HG02798 (cell line): ENCODE results near the gene NSUN4.

ENCODE experiments used
- ATAC-seq: cut with Tn5 transposase; IDR thresholded peaks from one replicate; pipeline ENCODE4 v1.9.1; 2021; ENCODE audit warnings: mild to moderate bottlenecking; ENCODE audit not compliant: unreplicated experiment, poor library complexity

Gene NSUN4

GRCh38 chr1:46404482-46405196 lies 64.0 kb downstream of the NSUN4 start:
- no peak for ATAC-seq

DNA sequence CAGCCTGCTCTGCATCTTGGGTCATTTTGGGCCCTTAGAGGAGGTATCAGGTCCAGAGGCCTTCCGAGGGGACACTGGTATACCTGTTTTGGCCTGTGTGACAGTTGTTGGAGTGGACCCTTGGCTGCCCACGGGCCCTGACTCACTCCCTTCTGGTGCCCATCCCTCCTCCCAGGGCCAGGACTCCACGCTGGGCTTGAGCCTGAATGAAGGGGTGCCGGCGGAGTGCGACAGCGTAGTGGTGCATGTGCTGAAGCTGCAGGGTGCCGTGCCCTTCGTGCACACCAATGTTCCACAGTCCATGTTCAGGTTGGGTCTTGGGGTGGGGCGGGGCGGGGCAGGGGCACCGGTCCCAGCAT lies 64.6 kb downstream of the NSUN4 start:
- no peak for ATAC-seq

DNA sequence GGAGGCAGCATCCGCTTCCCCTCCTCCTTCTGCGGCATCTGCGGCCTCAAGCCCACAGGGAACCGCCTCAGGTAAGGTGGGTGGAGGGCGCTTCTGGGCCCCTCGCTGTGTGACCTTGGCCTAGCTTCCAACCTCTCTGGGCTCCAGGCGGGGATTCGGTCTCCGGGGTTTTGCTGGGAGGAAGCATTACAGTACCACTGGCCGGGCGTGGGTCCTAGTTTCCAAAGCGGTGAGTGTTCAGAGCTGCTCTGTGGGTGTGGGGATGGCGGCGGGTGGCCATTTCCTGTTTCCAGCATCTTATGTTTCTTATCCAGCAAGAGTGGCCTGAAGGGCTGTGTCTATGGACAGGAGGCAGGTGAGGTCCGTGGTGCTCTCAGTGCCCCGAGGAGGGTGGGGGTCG lies 65.1 kb downstream of the NSUN4 start:
- no peak for ATAC-seq

DNA sequence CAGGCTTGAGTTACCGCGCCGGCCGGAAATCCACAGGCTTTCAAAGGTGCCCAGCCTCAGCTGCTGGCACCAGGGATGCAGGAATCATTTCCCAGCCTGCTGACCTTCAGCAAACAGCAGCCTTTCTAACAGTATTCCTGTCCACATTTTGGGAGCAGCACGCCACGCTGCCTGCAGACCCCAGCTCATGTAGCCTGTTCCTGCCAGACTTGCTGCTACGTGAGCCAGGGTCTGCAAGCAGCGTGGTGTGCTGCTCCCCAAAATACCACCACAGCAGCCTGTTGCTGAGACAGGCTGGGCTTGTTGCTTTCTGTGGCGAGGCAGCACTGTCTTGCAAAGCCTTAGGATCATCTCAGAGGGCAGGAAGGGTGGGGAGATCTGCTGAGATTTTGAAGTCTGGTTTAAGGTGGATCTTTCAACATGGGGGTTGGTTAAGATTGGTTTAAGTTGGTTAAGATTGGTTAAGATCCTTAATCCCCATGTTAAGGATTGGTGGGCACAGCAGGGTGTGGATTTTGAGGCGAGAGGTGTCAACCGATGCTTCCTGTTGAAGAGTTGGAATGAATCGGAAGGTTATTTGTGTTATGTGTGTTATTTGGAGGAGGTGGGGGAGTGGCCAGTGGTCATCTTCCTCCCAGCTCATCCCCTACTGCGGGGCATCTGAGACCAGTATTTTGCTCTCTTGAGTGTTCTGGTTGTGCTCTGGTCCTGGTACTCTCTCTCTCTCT lies 66.4 kb downstream of the NSUN4 start:
- no peak for ATAC-seq

- ATAC-seq, result no peak
Measured at GRCh38 chr1:46407636-46408035, 67.0 kb downstream of the NSUN4 start.

GRCh38 chr1:46408356-46409062 lies 67.9 kb downstream of the NSUN4 start:
- ATAC-seq, result no peak

- no peak for ATAC-seq
Measured at GRCh38 chr1:46409063-46409372, 68.4 kb downstream of the NSUN4 start.

GRCh38 chr1:46410156-46411009 lies 69.8 kb downstream of the NSUN4 start:
- no peak for ATAC-seq

- ATAC-seq, result no peak
Measured at GRCh38 chr1:46411010-46411405, 70.4 kb downstream of the NSUN4 start.
